ENCODE data around the gene PPP1CC. TPM values are rescaled to one million over a fixed set of nuclear protein-coding genes. Genes with fewer than 3 reads are reported as not detected.

The PPP1CC gene
- total and polyA plus RNA-seq, 2 of the 4 experiments (the other 2 are of a cell fraction), result 71.0 to 126 TPM

- Histone ChIP-seq H3K23ac (ENCODE audit: low read depth, low read length) (no peak overlapping the region), H3K27ac (ENCODE audit: insufficient read depth, low read length) (no peak overlapping the region), H3K9ac (ENCODE audit: low read depth, low read length) (no peak overlapping the region), H2AFZ (replicated peaks; ENCODE audit: low read length, poor library complexity) (no peak overlapping the region), H3K9me3 (ENCODE audit: control insufficient read depth, insufficient read depth, low read length) (no peaks in the 10 kb centered on the region), H3K27me3 (ENCODE audit: control insufficient read depth, insufficient read depth, low read length) (peaks cover under 1% of the 10 kb centered on the region), H3K4me3 (ENCODE audit: insufficient read depth, low read depth, low read length) (no peak overlapping the region), H2BK15ac (ENCODE audit: low read depth, low read length) (no peak overlapping the region), H3K9me1 (ENCODE audit: insufficient read depth, low read length) (no peaks in the 10 kb centered on the region), H3K56ac (ENCODE audit: extremely low read depth, insufficient read depth, low read length) (no peak overlapping the region), H2AK9ac (replicated peaks; ENCODE audit: low read depth, low read length, poor library complexity) (no peak overlapping the region), H4K8ac (ENCODE audit: low read depth in 2 of 2, low read length in 2 of 2) (no peak overlapping the region), H3K14ac (replicated peaks; ENCODE audit: low read depth, low read length) (no peak overlapping the region), H2BK120ac (ENCODE audit: low read depth, low read length) (no peak overlapping the region), H3K4me2 (ENCODE audit: low read depth, low read length) (no peak overlapping the region), H2AK5ac (ENCODE audit: low read depth, low read length) (no peak overlapping the region), H3K4ac (ENCODE audit: low read depth, low read length) (no peak overlapping the region), H4K20me1 (ENCODE audit: insufficient read depth, low read length) (no peaks in the 10 kb centered on the region), H3K79me1 (ENCODE audit: low read depth in 1 of 2, low read length in 2 of 2) (no peaks in the 10 kb centered on the region), H2BK5ac (ENCODE audit: low read depth, low read length, poor library complexity, severe bottlenecking) (no peak overlapping the region), H4K91ac (ENCODE audit: insufficient read depth, low read depth, low read length) (no peak overlapping the region), H2BK20ac (ENCODE audit: low read depth, low read length) (no peak overlapping the region), H3K18ac (ENCODE audit: low read depth, low read length) (no peak overlapping the region), H3K36me3 (ENCODE audit: control insufficient read depth, insufficient read depth, low read length) (no peaks in the 10 kb centered on the region), H4K5ac (ENCODE audit: low read depth, low read length) (no peak overlapping the region), H3K4me1 (ENCODE audit: control insufficient read depth, insufficient read depth, low read length) (no peaks in the 10 kb centered on the region)
- ChIA-PET POLR2A (ENCODE audit: unreplicated experiment) (interaction anchor here (0.6 kb wide), 1 partner anchor 9 kb away, joined by 3 read pairs; no protein-coding TSS in a partner anchor), CTCF (interaction anchor here (0.6 kb wide), 1 partner anchor 79 kb away, joined by 3 read pairs; no protein-coding TSS in a partner anchor)
- TF ChIP-seq POLR2A (IDR thresholded peaks at IDR 0.05; ENCODE audit: low read depth, low read length), result no peak
- TF ChIP-seq, protein P1, sequence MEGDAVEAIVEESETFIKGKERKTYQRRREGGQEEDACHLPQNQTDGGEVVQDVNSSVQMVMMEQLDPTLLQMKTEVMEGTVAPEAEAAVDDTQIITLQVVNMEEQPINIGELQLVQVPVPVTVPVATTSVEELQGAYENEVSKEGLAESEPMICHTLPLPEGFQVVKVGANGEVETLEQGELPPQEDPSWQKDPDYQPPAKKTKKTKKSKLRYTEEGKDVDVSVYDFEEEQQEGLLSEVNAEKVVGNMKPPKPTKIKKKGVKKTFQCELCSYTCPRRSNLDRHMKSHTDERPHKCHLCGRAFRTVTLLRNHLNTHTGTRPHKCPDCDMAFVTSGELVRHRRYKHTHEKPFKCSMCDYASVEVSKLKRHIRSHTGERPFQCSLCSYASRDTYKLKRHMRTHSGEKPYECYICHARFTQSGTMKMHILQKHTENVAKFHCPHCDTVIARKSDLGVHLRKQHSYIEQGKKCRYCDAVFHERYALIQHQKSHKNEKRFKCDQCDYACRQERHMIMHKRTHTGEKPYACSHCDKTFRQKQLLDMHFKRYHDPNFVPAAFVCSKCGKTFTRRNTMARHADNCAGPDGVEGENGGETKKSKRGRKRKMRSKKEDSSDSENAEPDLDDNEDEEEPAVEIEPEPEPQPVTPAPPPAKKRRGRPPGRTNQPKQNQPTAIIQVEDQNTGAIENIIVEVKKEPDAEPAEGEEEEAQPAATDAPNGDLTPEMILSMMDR (conservative IDR thresholded peaks at IDR 0.05; ENCODE audit: low read depth, low read length), result no peak
- no peak for TF ChIP-seq SMC3 (IDR thresholded peaks at IDR 0.05; ENCODE audit: low read depth, low read length)
- TF ChIP-seq MXI1 (IDR thresholded peaks at IDR 0.05; ENCODE audit: borderline replicate concordance, low read depth, low read length), result no peak
- no peak for TF ChIP-seq RCOR1 (IDR thresholded peaks at IDR 0.05; ENCODE audit: insufficient replicate concordance, low read length)
- TF ChIP-seq CHD1 (IDR thresholded peaks at IDR 0.05; ENCODE audit: low read depth, low read length), result no peak
- TF ChIP-seq NFE2L2 (IDR thresholded peaks at IDR 0.05; ENCODE audit: low read depth, low read length), result no peak
- ATAC-seq (ENCODE audit: low read depth) (no peak), DNase-seq (no peak)
- dilution Hi-C loops (cut with HindIII; ENCODE audit: low sequenced_read_pairs, unreplicated experiment) (no loop called here), in situ Hi-C loops (cut with MboI; ENCODE audit: low sequenced_read_pairs) (no loop called here), intact Hi-C loops (cut with micrococcal nuclease) (no loop called here)
- no CpG with 5 or more reads among the region's 1 CpG for WGBS, 2 experiments (ENCODE audit: extremely low coverage in 2 of 2, insufficient read length in 1 of 2)
- no TSS peak for BruUV-seq (replicated peaks)
Observed at GRCh38 chr12:110680032-110680431, 62.7 kb downstream of the PPP1CC start.
